Psoas muscle (tissue), 8 donors: ENCODE measurements around the gene HYCC1. TPM values are rescaled to one million over a fixed set of nuclear protein-coding genes. Genes with fewer than 3 reads are reported as not detected.

Source experiments
- ATAC-seq, 4 donors: fragments of 200-7000 bp; cut with Tn5 transposase; one replicate each; pipeline ENCODE4 v1.9.1; 2020; ENCODE audit warnings: moderate library complexity in 3 of 4, mild to moderate bottlenecking in 2 of 4
- DNase-seq, 2 donors: peaks; one replicate each; pipeline ENCODE4 v3.0.0-alpha.2; 2020
- H3K27ac ChIP-seq: fragments of 200-600 bp; one replicate; pipeline ENCODE4 v1.8.0; 2022
- H3K27me3 ChIP-seq, 3 donors: fragments of 200-600 bp in 1 of 3; one replicate each; pipeline versions ENCODE4 v1.6.1 to v1.8.0; 2013 to 2022; ENCODE audit warnings: low read length in 2 of 3, mild to moderate bottlenecking in 2 of 3, moderate library complexity in 1 of 3; ENCODE audit not compliant: insufficient read depth in 3 of 3
- H3K36me3 ChIP-seq, 2 donors: fragments of 200-600 bp in 1 of 2; one replicate each; pipeline versions ENCODE4 v1.6.1 to v1.8.0; 2013 to 2022; ENCODE audit warnings: low read depth in 1 of 2, mild to moderate bottlenecking in 1 of 2, moderate library complexity in 1 of 2; ENCODE audit not compliant: insufficient read depth in 1 of 2
- H3K4me1 ChIP-seq: fragments of 200-600 bp; one replicate; pipeline ENCODE4 v1.8.0; 2022
- H3K4me3 ChIP-seq: fragments of 200-600 bp; one replicate; pipeline ENCODE4 v1.8.0; 2022; ENCODE audit warnings: mild to moderate bottlenecking
- H3K9me3 ChIP-seq: fragments of 200-600 bp; one replicate; pipeline ENCODE4 v1.8.0; 2022
- CTCF ChIP-seq: fragments of 200-600 bp; IDR thresholded peaks from one replicate; pipeline ENCODE4 v1.8.0; 2022; ENCODE audit warnings: antibody characterized with exemption
- WGBS, 3 donors: extraction: QIAGEN DNeasy Blood & Tissue Kit; methylation state at CpG; one replicate each; pipeline versions ENCODE4 v1.1.6 to v1.1.7; 2013; 5-methylcytosine and 5-hydroxymethylcytosine counted together
- intact Hi-C, 2 donors: fragments of 100-400 bp; cut with DNase I; formaldehyde crosslinking; loops; one replicate each; pipeline versions ENCODE4 v1.11.0 to v1.14.2; 2022
- polyA plus RNA-seq, 3 donors: library from polyadenylated mRNA; stranded (reverse); fragments of 200-250 nt; gene quantifications; one replicate each; pipeline ENCODE4 v1.2.3, GENCODE V29; 2013
- total RNA-seq, 4 donors: library from RNA; stranded (reverse); fragmentation: NEBNext Ultra II Directional in 2 of 4; extraction: Animal tissue kit (Norgen Biotek cat#: 25700) in 2 of 4; gene quantifications; one replicate each; pipeline versions ENCODE4 v1.2.1 to v1.2.4, GENCODE V29; 2021 to 2023
- donor health status: healthy with polysubstance abuse.
- donor health status: DM: no; HTN: no; CAD: no; lungs with moderate emphysema.
- donor health status: Bipolar disorder and iron deficiency.
- donor health status: healthy.
- donor health status: DM: yes; HTN: yes; CAD: no.
- donor health status: DM: no; HTN: no; CAD: no.
- donor health status: DM: no; HTN: no; CAD: no.
- donor health status: DM: yes; HTN: yes; CAD: no.

Gene HYCC1
- total and polyA plus RNA-seq, 7 donors: 14.6 to 63.9 (median 30.1) TPM

- Histone ChIP-seq H3K27ac (no peak overlapping the region), H3K9me3 (no peaks in the 10 kb centered on the region), H3K27me3 (no peaks in the 10 kb centered on the region), H3K4me1 (peaks cover 27% of the 10 kb centered on the region), H3K4me3 (peak overlapping the region; percentile 85), H3K36me3 (no peaks in the 10 kb centered on the region)
- WGBS, 3 donors: 75 to 93% (median 86%) methylated on average over 3 of the region's 3 CpGs
- DNase-seq: no peak
- intact Hi-C loops: loop anchor here in 1 of 2 donors (10.0 kb wide), 1 partner anchor 157 kb away; no protein-coding TSS in a partner anchor
- ATAC-seq: no peak
- TF ChIP-seq CTCF: no peak
Measured at GRCh38 chr7:23011222-23011924, 2.6 kb downstream of the HYCC1 start.

- DNase-seq (no peak), ATAC-seq (no peak)
Measured at GRCh38 chr7:23009303-23009702, 4.6 kb downstream of the HYCC1 start.

GRCh38 chr7:23004247-23004520 lies 9.7 kb downstream of the HYCC1 start:
- Histone ChIP-seq H3K36me3 (no peaks in the 10 kb centered on the region), H3K9me3 (no peaks in the 10 kb centered on the region), H3K4me1 (peaks cover 23% of the 10 kb centered on the region), H3K27ac (peak overlapping the region; percentile 7), H3K27me3 (no peaks in the 10 kb centered on the region), H3K4me3 (peak overlapping the region; percentile 19)
- DNase-seq: no peak
- intact Hi-C loops: no loop called here
- no peak for TF ChIP-seq CTCF
- ATAC-seq: no peak

More at GRCh38 chr7:23009303-23009702, 4.6 kb downstream of the HYCC1 start:
- Histone ChIP-seq H3K27ac (no peak overlapping the region), H3K9me3 (no peaks in the 10 kb centered on the region), H3K27me3 (no peaks in the 10 kb centered on the region), H3K4me3 (no peak overlapping the region), H3K4me1 (peaks cover 31% of the 10 kb centered on the region), H3K36me3 (no peaks in the 10 kb centered on the region)
- intact Hi-C loops: no loop called here
- TF ChIP-seq CTCF: no peak

- TF ChIP-seq CTCF: no peak
- intact Hi-C loops: no loop called here
- Histone ChIP-seq H3K4me1 (peaks cover 24% of the 10 kb centered on the region), H3K27me3 (no peaks in the 10 kb centered on the region), H3K36me3 (no peaks in the 10 kb centered on the region), H3K27ac (peak overlapping the region; percentile 7), H3K9me3 (no peaks in the 10 kb centered on the region), H3K4me3 (peak overlapping the region; percentile 19)
- 9 to 22% (median 18%) methylated on average over 2 of the region's 2 CpGs for WGBS, 3 donors
- DNase-seq (no peak), ATAC-seq (no peak)
Measured at GRCh38 chr7:23003505-23004246, 10.3 kb downstream of the HYCC1 start.
